ENCODE measurements around the gene HNF1B.

HNF1B gene

DNA sequence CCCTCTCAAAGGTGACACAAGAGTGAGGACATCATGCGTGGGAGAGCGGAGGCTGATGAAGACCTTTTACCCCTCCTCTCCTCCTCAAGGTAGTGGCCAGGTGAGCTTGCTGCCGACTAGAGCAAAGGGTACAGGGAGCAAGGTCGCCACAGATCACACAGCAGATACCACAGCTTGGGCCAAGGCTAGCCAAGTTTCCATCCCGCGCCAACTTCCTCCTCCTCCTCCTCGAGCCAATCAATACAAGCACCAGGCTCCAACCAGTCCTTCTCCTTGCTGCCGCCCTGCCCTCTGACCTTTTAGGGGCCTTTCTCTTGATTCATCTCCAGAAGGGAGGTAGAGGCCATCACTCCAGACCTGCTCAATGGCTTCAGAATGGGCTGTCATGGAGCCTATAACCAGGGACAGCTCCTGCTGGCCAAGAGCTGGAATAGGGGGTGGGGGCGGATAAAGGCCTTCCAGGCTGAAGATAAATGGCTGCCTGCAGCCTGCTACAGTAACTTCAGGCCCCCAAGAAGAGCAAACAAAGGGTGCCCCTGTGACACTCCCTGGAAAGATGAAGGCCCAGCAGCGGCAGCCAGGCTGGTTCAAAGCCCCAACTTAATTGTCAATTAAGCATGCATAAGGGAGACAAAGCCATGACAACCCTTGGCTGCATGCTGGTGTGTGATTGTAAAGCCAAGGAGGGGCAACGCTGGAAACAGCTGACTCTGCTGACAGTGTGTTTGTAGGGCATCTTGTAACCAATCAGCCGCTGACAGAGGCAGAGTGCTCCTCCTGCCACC lies 17.8 kb downstream of the HNF1B start:
- no peaks in the 10 kb centered on the region for H4K20me1 ChIP-seq (ENCODE audit: insufficient read depth)
- H3K36me3 ChIP-seq (ENCODE audit: insufficient read depth): no peaks in the 10 kb centered on the region
- TF ChIP-seq, protein P1, sequence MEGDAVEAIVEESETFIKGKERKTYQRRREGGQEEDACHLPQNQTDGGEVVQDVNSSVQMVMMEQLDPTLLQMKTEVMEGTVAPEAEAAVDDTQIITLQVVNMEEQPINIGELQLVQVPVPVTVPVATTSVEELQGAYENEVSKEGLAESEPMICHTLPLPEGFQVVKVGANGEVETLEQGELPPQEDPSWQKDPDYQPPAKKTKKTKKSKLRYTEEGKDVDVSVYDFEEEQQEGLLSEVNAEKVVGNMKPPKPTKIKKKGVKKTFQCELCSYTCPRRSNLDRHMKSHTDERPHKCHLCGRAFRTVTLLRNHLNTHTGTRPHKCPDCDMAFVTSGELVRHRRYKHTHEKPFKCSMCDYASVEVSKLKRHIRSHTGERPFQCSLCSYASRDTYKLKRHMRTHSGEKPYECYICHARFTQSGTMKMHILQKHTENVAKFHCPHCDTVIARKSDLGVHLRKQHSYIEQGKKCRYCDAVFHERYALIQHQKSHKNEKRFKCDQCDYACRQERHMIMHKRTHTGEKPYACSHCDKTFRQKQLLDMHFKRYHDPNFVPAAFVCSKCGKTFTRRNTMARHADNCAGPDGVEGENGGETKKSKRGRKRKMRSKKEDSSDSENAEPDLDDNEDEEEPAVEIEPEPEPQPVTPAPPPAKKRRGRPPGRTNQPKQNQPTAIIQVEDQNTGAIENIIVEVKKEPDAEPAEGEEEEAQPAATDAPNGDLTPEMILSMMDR (conservative IDR thresholded peaks at IDR 0.05; ENCODE audit: low read depth, low read length): no peak
- H3K4me3 ChIP-seq (IDR thresholded peaks at IDR 0.05; ENCODE audit: insufficient read depth, low read depth, low read length): no peak overlapping the region
- H3K9ac ChIP-seq: no peak overlapping the region
- H2AFZ ChIP-seq (ENCODE audit: low read depth): no peak overlapping the region
- no peaks in the 10 kb centered on the region for H3K27me3 ChIP-seq (ENCODE audit: insufficient read depth, low read depth)
- H3K79me2 ChIP-seq (ENCODE audit: insufficient read depth, low read depth): no peaks in the 10 kb centered on the region
- no peaks in the 10 kb centered on the region for H3K4me1 ChIP-seq (ENCODE audit: low read depth, poor library complexity, severe bottlenecking)
- H3K27ac ChIP-seq: no peak overlapping the region
- no peak overlapping the region for H3K4me2 ChIP-seq

DNA sequence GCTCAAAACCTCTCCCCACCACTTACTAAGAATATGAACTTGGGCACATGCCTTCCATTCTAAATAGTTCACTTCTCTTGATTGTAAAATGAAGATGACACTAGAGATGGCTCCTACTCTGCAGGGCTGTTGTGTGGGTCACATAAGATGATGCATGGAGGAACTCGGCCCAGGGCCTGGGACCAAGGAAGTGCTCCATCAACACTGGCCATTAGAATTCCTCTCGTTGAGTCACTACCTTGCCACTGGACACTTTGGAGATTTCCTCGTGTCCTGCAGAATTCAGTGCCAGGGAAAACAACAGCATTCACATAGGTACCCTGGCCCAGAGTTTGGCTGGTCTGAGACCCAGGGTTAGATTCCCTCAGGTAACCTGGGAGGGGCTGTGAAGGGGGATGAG lies 18.6 kb downstream of the HNF1B start:
- no peaks in the 10 kb centered on the region for H4K20me1 ChIP-seq (ENCODE audit: insufficient read depth)
- TF ChIP-seq, protein P1 (conservative IDR thresholded peaks at IDR 0.05; ENCODE audit: low read depth, low read length): no peak
- H3K9ac ChIP-seq: no peak overlapping the region
- no peak overlapping the region for H2AFZ ChIP-seq (ENCODE audit: low read depth)
- H3K4me3 ChIP-seq (IDR thresholded peaks at IDR 0.05; ENCODE audit: insufficient read depth, low read depth, low read length): no peak overlapping the region
- H3K4me1 ChIP-seq (ENCODE audit: low read depth, poor library complexity, severe bottlenecking): no peaks in the 10 kb centered on the region
- no peak overlapping the region for H3K4me2 ChIP-seq
- no peaks in the 10 kb centered on the region for H3K27me3 ChIP-seq (ENCODE audit: insufficient read depth, low read depth)
- no peaks in the 10 kb centered on the region for H3K36me3 ChIP-seq (ENCODE audit: insufficient read depth)
- H3K79me2 ChIP-seq (ENCODE audit: insufficient read depth, low read depth): no peaks in the 10 kb centered on the region
- H3K27ac ChIP-seq: no peak overlapping the region

DNA sequence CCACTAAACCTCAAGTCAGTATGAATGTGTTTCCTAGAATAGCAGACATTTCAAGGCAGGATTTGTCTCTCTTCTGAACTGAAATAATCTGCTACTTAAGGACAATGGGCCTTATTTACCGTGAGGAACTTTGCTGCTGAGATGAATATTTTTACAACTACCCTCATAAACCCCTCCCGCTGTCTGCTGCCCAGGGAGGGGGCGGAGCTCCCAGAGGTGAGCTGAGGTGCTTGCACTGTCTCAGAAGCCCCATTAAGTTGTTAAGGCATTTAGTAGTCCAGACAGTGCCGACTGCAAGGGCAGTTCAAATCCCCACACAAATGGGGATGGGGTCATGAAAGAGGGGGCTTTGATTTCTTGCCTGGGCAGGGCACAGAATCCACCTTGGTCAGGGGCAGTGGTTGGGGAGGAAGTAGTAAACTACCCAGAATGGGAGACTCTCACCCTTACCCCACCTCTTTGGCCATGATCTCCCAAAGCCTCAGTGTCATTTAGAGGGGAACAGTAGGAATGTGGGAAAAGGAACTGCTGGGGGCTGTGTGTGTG lies 19.2 kb downstream of the HNF1B start:
- Histone ChIP-seq H4K20me1 (ENCODE audit: insufficient read depth) (no peaks in the 10 kb centered on the region), H3K36me3 (ENCODE audit: insufficient read depth) (no peaks in the 10 kb centered on the region), H2AFZ (ENCODE audit: low read depth) (no peak overlapping the region), H3K9ac (no peak overlapping the region), H3K4me2 (no peak overlapping the region), H3K27me3 (ENCODE audit: insufficient read depth, low read depth) (no peaks in the 10 kb centered on the region), H3K27ac (no peak overlapping the region), H3K4me1 (ENCODE audit: low read depth, poor library complexity, severe bottlenecking) (no peaks in the 10 kb centered on the region), H3K79me2 (ENCODE audit: insufficient read depth, low read depth) (no peaks in the 10 kb centered on the region), H3K4me3 (IDR thresholded peaks at IDR 0.05; ENCODE audit: insufficient read depth, low read depth, low read length) (no peak overlapping the region)
- TF ChIP-seq, protein P1 (conservative IDR thresholded peaks at IDR 0.05; ENCODE audit: low read depth, low read length): no peak

DNA sequence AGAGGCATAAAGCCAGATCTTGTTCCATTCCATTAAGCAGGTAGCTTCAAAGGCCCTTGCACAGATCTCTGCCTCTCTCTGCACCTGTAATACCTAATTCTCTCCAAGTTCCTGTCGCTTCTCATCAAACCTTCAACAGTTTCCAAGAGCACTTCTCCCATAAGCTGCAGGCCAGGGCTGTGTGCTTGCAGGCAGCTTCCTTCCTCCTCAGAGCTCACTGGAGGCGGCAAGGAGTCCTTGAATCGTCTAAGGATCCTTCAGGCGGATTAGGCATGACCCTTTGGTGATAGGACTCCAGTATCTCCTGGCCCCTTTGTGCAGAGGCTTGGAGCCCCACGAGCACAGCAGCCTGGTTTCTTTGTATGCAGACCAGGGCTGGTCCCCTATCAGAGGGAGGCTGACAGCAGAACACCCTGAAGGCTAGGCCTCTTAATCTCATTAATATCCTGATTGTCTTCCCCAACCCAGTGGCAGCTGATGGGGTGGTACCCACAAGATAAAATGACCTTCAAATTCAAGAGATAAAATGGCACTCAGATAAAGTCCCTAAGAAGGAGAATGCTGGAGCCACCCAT lies 19.8 kb downstream of the HNF1B start:
- Histone ChIP-seq H3K4me2 (no peak overlapping the region), H4K20me1 (ENCODE audit: insufficient read depth) (no peaks in the 10 kb centered on the region), H3K36me3 (ENCODE audit: insufficient read depth) (no peaks in the 10 kb centered on the region), H3K9ac (no peak overlapping the region), H3K27me3 (ENCODE audit: insufficient read depth, low read depth) (no peaks in the 10 kb centered on the region), H3K27ac (no peak overlapping the region), H3K79me2 (ENCODE audit: insufficient read depth, low read depth) (no peaks in the 10 kb centered on the region), H3K4me1 (ENCODE audit: low read depth, poor library complexity, severe bottlenecking) (no peaks in the 10 kb centered on the region), H3K4me3 (IDR thresholded peaks at IDR 0.05; ENCODE audit: insufficient read depth, low read depth, low read length) (no peak overlapping the region), H2AFZ (ENCODE audit: low read depth) (no peak overlapping the region)
- TF ChIP-seq, protein P1 (conservative IDR thresholded peaks at IDR 0.05; ENCODE audit: low read depth, low read length): no peak
